BJ (cell line): Measurements from ENCODE around the gene WNT5B. TPM values are rescaled to one million over a fixed set of nuclear protein-coding genes. Genes with fewer than 3 reads are reported as not detected.

ENCODE experiments used
- CTCF ChIA-PET: fragments of 350-600 bp; formaldehyde crosslinking; extraction: SDS; loops from one replicate; lab custom pipeline; 2021; ENCODE audit warnings: antibody characterized with exemption, inconsistent platforms; lab: Yijun Ruan, JAX
- POLR2A ChIA-PET: fragments of 300-600 bp; sonication (Branson Sonifier 250); formaldehyde crosslinking; extraction: SDS; loops from one replicate; lab custom pipeline; 2021; ENCODE audit warnings: antibody characterized with exemption; lab: Charles Lee
- DNase-seq: peaks from one replicate; pipeline ENCODE4 v3.0.0-alpha.2; 2011; ENCODE audit warnings: low read depth
- H3K27me3 ChIP-seq: 2 replicates; pipeline ENCODE4 v1.6.0; 2011; ENCODE audit warnings: low read length; ENCODE audit not compliant: control insufficient read depth, insufficient read depth
- H3K36me3 ChIP-seq: 2 replicates; pipeline ENCODE4 v1.5.1; 2011; ENCODE audit warnings: low read length; ENCODE audit not compliant: control insufficient read depth, insufficient read depth
- H3K4me3 ChIP-seq: 2 replicates; pipeline ENCODE4 v1.5.1; 2011; ENCODE audit warnings: low read depth, mild to moderate bottlenecking, control low read depth, low read length
- polyA plus RNA-seq: library from polyadenylated mRNA; depleted of rRNA; stranded (reverse); fragments of >200 nt; gene quantifications from 2 replicates; pipeline ENCODE4 v1.2.3, GENCODE V29; 2011
- TF ChIP-seq, protein P1 (sequence below): IDR thresholded peaks from 2 replicates; pipeline ENCODE4 v1.5.1; 2011; ENCODE audit warnings: low read depth, mild to moderate bottlenecking, control low read depth, inconsistent platforms, low read length, moderate library complexity; ENCODE audit not compliant: insufficient read depth

WNT5B gene
- polyA plus RNA-seq, 1 experiment, result 57.3 TPM

DNA sequence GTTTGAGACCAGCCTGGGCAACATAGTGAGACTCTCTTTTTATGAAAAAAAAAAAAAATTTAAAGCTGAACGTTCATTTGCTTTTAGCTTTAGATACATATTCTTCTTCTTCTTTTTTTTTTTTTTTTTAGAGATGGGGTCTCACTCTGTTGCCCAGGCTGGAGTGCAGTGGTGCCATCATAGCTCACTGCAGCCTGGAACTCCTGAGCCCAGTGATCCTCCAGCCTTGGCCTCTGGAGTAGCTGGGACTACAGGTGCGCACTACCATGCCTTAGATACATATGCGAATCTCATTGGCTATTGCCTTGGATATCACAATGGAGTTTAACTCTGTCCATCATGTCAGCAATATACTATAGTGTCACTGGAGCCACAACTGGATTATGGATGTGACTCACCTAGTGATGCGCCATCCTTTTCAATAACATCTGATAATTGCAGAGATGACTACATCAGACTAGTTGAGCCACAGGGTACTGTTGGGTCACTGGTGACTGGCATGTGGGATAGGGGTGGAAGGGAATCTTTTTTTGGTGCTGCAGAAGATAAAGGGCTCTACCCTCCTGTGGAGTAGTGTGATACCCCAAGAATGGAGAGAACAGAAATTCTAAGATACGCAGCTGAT lies 59.2 kb downstream of the WNT5B start:
- ChIA-PET CTCF (interaction anchor here (0.9 to 1.2 kb wide), 3 partner anchors 10 to 44 kb away, joined by 3 to 4 read pairs (median 3); no protein-coding TSS in a partner anchor), POLR2A (no interaction called here)
- TF ChIP-seq, protein P1, sequence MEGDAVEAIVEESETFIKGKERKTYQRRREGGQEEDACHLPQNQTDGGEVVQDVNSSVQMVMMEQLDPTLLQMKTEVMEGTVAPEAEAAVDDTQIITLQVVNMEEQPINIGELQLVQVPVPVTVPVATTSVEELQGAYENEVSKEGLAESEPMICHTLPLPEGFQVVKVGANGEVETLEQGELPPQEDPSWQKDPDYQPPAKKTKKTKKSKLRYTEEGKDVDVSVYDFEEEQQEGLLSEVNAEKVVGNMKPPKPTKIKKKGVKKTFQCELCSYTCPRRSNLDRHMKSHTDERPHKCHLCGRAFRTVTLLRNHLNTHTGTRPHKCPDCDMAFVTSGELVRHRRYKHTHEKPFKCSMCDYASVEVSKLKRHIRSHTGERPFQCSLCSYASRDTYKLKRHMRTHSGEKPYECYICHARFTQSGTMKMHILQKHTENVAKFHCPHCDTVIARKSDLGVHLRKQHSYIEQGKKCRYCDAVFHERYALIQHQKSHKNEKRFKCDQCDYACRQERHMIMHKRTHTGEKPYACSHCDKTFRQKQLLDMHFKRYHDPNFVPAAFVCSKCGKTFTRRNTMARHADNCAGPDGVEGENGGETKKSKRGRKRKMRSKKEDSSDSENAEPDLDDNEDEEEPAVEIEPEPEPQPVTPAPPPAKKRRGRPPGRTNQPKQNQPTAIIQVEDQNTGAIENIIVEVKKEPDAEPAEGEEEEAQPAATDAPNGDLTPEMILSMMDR, result no peak
- DNase-seq, result no peak
- no peak overlapping the region for H3K4me3 ChIP-seq
- no peaks in the 10 kb centered on the region for H3K36me3 ChIP-seq
- no peaks in the 10 kb centered on the region; the same call in 1 of the 2 replicates for H3K27me3 ChIP-seq

GRCh38 chr12:1690578-1691122 lies 61.6 kb downstream of the WNT5B start, which contains the start of gene ADIPOR2:
Gene ADIPOR2, plus strand, starts transcription at chr12:1691070. Its CDS starts 63,274 bp downstream, at chr12:1754344.
- TF ChIP-seq, protein P1, result no peak
- CTCF ChIA-PET, result interaction anchor here (1.0 to 1.9 kb wide), 3 partner anchors 36 to 101 kb away, joined by 3 to 5 read pairs (median 3); no protein-coding TSS in a partner anchor

GRCh38 chr12:1691123-1692007 lies 62.3 kb downstream of the WNT5B start:
- CTCF ChIA-PET, result interaction anchor here (1.0 to 1.9 kb wide), 4 partner anchors 37 to 100 kb away, joined by 3 to 5 read pairs (median 3); no protein-coding TSS in a partner anchor
- H3K27me3 ChIP-seq, result no peaks in the 10 kb centered on the region

More at GRCh38 chr12:1690578-1691122, 61.6 kb downstream of the WNT5B start, which contains the start of gene ADIPOR2:
- peak within 1 kb of the TSS; percentile 99 for H3K4me3 ChIP-seq
- peak; percentile 80 for DNase-seq
- no peaks in the 10 kb centered on the region for H3K36me3 ChIP-seq
- POLR2A ChIA-PET, result no interaction called here
- no peaks in the 10 kb centered on the region; the same call in 1 of the 2 replicates for H3K27me3 ChIP-seq

DNA sequence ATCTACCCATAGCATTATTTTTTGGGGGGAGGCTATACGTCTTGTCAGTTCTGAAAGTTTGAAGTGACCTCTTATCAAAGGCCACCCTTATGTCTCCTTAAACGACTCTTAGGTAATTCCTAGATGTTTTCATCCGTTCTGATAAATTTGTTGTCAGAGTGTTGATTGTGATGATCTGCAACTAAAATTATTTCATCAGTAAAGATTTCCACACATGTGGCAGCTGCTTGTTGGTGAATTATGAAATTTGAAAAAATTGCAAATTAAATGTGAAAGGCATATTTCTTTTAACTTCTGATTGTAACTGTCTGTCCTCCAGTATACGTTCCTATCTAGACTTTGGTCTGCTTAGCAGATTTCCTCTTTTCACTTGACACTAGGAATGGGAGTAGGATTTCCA lies 63.2 kb downstream of the WNT5B start:
- Histone ChIP-seq H3K27me3 (no peaks in the 10 kb centered on the region), H3K36me3 (no peaks in the 10 kb centered on the region), H3K4me3 (peak overlapping the region; percentile 99)
- ChIA-PET CTCF (interaction anchor here (0.7 to 1.9 kb wide), 4 partner anchors 38 to 98 kb away, joined by 3 to 5 read pairs (median 3); no protein-coding TSS in a partner anchor), POLR2A (no interaction called here)
- no peak for DNase-seq
- TF ChIP-seq, protein P1, result no peak

More at GRCh38 chr12:1691123-1692007, 62.3 kb downstream of the WNT5B start:
- H3K36me3 ChIP-seq, result no peaks in the 10 kb centered on the region
- POLR2A ChIA-PET, result no interaction called here
- H3K4me3 ChIP-seq, result peak overlapping the region; percentile 99
- TF ChIP-seq, protein P1, result no peak
- no peak for DNase-seq
